Caki2 (cell line): ENCODE results near the gene KRT38. TPM values are rescaled to one million over a fixed set of nuclear protein-coding genes. Genes with fewer than 3 reads are reported as not detected.
"Not testable (repeated sequence)": the region's sequence is repeated elsewhere in the genome, so short reads cannot be mapped to it uniquely, and the experiment has no call there.

Source experiments
- DNase-seq: peaks from one replicate; pipeline ENCODE4 v3.0.0-alpha.2; 2015; ENCODE audit warnings: low read depth
- in situ Hi-C: cut with HindIII; loops from 2 replicates; pipeline ENCODE4 v1.10.0; 2016; ENCODE audit warnings: low sequenced_read_pairs, low pct_unique_long_range_greater_than_20kb, mixed read lengths
- total RNA-seq: library from RNA; depleted of rRNA; stranded (reverse); fragments of >200 nt; shearing (Covaris generic); gene quantifications from 2 replicates; pipeline ENCODE4 v1.2.3, GENCODE V29; 2014; ENCODE audit warnings: low replicate concordance

KRT38 gene
- total RNA-seq, 1 experiment from 2014 or later, result not detected

DNA sequence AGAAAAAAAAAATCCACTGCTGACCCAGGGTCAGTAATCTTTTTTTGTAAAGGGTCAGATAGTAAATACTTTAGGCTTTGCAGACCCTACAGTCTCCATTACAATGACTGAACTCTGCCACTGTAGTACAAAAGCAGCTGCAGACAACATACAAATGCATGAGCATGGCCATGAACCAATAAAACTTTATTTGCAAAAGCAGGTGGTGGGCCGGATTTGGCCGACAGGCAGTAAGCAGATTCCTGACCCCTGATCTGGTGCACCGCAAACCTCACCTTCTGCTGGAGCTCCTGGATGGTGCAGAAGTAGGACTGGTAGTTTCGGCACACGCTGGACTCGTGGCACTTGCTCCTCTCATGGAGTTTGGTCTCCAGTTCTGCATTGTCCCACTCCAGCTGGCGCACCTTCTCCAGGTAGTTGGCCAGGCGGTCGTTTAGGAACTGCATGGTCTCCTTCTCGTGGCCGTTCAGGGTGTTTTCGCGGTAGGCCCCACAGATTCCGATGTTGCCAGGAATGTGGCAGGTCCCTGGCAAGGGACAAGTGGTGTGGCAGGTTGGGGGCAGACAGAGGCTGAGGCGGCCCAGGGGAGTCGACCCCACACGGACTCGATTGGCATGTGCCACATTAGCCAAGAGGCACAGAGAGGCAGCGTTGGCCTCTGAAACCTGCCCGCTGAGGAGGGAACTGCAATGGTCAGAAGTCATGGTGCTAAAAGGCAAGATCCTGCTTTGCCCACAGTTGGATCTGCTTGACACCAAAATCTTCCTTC, 29.5 kb downstream of the KRT38 start:
- in situ Hi-C loops, result no loop called here
- DNase-seq, result no peak

GRCh38 chr17:41407226-41407625, 33.6 kb downstream of the KRT38 start:
- no peak for DNase-seq
- in situ Hi-C loops, result no loop called here

DNA sequence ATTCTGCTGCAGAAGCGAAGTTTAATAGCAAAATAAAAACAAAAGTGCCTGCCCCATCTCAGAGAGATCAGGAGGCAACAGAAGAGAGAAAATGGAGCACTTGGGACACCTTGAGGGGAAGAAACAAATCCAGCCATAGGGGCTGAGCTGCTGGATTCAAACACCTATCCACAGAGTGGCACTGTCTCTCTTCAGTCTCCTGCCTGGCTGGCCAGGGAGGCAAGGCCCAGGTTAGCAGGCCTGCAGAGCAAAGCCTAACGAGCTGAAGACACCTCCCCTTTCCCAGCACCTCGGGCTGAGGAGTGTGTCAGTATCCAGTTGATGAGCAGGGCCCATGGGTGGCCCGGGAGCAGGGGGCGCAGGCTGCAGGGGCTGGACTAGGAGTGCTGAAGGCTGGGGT, 34.6 kb downstream of the KRT38 start:
- in situ Hi-C loops, result no loop called here
- DNase-seq, result peak; percentile 61

DNA sequence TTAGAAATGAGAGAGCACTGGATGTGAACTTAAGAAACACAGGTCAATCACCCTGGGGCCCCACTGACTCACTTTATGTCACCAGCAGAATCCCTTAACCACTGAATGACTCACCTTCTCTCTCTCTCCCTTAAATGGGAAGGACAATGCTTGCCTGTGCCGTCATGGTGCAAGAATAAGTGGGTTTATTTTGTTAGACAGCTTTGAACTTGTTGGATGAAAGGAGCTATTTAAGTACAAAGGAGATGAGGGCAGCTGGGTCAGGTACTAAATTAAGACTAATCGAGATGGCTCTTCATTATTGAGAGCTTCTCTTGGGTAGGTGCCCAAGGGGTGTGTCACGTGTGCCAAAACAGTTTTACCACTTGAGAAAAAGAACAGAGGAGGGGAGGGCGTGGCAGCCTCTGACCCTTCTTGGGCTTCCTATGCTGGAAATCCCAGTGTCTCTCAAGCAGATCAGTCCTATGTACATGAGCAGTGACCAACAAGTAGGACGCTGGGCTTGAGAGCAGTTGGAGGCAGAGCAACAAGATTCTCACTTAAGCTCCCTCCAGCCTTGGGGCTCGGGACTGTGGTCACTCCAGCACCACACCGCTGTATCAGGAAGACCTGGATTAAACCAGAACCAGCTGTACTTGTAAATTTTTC, 36.6 kb downstream of the KRT38 start:
- peak; percentile 99 for DNase-seq
- in situ Hi-C loops, result no loop called here

DNA sequence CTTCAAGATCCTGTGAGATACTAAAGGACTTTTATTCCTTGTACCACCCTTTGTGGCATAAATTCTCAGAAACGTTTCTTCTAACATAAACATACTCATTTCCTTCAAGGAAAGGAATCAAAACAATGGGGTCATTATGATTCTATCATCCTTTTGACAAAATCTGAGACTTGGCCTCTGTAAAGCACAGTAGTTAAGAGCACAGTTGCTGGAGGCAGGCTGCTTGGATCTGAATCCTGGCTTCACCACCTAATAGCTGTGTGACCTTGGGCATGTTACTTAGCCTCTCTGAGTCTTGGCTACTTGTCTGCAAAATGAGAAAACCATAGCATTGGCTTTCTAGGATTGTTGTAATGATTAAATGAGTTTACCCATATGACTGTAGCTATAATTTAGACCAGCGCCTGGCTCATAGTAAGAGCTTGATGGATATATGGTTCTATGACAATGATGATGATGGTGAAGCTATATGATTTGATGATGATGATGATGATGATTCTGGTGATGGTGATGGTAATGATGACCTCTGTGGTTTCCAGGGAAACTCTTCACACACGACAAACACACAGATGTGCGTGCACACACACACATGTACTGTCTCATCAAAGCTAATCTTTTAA, 37.3 kb downstream of the KRT38 start:
- in situ Hi-C loops, result no loop called here
- DNase-seq, result peak; percentile 35

GRCh38 chr17:41402161-41402560, 38.6 kb downstream of the KRT38 start:
- DNase-seq, result no peak

DNA sequence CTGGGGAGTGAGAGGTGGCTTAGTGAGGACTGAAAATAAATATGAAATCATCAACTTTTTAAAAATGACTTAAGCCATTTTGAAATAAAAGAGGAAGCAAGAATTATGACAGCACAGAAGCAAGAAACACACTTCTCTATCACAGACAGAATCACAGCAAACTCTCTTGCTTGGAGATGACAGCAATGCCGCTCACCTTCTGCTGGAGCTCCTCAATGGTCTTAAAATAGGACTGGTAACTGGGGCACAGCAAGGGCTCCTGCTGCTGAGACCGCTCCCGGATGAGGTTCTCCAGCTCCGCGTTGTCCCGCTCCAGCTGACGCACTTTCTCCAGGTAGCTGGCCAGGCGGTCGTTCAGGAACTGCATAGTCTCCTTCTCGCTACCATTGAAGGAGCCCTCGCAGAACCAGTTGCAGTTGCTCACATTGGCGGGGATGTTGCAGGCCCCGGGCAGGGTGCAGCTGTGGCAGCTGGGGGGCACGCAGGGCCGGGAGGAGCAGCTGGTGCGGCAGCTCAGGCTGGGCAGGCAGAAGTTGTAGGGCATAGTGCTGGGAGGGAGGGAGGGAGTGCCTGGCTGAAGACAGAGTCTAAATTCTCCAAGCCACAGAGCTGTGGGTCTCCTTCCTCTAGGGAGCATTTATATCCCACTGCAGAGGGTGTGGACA, 43.7 kb downstream of the KRT38 start, which contains the start of gene KRT31:
Gene KRT31, minus strand, starts transcription at position 613 of the 665 bp plus-strand sequence. Its CDS starts 69 bp downstream, at position 544.
- in situ Hi-C loops, result no loop called here
- DNase-seq, result no peak

More at GRCh38 chr17:41402161-41402560, 38.6 kb downstream of the KRT38 start:
- in situ Hi-C loops, result no loop called here

DNA sequence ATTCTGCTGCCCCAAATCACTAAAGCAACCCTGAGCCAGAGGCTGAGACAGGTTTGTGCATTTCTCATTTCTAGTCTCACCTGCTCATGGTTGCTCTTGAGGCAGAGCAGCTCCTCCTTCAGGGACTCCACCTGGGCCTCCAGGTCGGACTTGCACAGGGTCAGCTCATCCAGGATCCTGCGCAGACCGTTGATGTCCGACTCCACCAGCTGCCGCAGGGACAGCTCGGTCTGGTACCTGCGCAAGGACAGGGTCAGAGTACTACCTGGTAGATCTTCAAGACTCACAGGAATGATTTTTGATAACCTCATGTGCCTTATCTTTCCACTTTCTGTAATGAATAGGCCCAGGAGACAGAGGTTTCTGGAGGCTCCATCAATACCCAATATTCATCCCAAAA, 44.4 kb downstream of the KRT38 start:
- in situ Hi-C loops, result no loop called here

DNA sequence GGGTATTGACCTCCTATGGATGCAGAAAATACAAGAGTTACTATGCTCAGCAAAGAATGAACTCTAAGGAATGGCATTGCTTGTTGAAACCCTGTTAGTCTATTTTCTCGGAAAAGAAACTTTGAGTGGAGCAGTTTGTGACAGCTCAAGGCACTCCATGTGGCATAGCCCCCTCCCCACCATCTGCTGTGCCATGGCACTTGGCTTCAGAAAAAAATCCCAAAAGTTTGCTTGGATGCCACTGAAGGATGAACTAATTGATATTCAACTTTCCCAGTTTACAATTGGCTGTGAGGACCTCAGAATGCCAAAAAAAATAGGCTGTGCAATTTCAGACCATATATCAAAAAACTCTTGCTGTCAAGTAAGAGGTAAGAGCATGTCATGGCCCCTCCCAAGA, 45.2 kb downstream of the KRT38 start:
- in situ Hi-C loops, result no loop called here

More for the DNA sequence above, 44.4 kb downstream of the KRT38 start:
- DNase-seq, result no peak

GRCh38 chr17:41395044-41395443, 45.7 kb downstream of the KRT38 start:
- in situ Hi-C loops, DNase-seq: not testable (repeated sequence)

More for the DNA sequence above, 45.2 kb downstream of the KRT38 start:
- no peak for DNase-seq

- in situ Hi-C loops, result no loop called here
- DNase-seq, result no peak
Measured at GRCh38 chr17:41394254-41394996, 46.4 kb downstream of the KRT38 start.

DNA sequence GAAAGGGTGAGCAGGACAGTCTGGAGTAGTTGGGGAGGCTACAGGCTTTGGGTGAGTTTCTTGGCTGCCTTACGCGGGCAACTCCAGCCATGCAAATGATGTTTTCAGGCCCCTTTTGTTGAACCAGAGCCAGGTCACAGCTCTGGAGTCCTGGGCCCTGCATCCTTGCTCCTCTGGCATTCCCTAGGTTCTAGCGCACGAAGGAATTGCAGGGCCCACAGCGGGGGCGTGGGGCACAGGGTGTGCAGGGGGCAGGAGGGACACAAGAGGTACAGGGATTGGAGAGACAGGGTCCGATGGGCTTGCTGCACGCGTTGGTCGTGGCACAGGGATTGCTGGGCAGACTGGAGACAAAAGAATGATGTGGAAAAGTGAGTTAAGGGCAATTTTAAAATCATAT, 47.0 kb downstream of the KRT38 start:
- no peak for DNase-seq
- in situ Hi-C loops, result no loop called here

- in situ Hi-C loops, result no loop called here
Measured at GRCh38 chr17:41393294-41393693, 47.5 kb downstream of the KRT38 start.

GRCh38 chr17:41392278-41392677, 48.5 kb downstream of the KRT38 start:
- in situ Hi-C loops, result no loop called here
- no peak for DNase-seq

More at GRCh38 chr17:41393294-41393693, 47.5 kb downstream of the KRT38 start:
- no peak for DNase-seq

GRCh38 chr17:41391535-41391934, 49.2 kb downstream of the KRT38 start:
- in situ Hi-C loops, result no loop called here
- DNase-seq, result no peak

GRCh38 chr17:41390411-41390938, 50.3 kb downstream of the KRT38 start:
- no peak for DNase-seq
- in situ Hi-C loops, result no loop called here

GRCh38 chr17:41387670-41388069, 53.1 kb downstream of the KRT38 start:
- in situ Hi-C loops, result no loop called here
- DNase-seq, result no peak

- no peak for DNase-seq
- in situ Hi-C loops, result no loop called here
Measured at GRCh38 chr17:41386227-41386626, 54.6 kb downstream of the KRT38 start.
